Mesendoderm (in vitro differentiated cells): Measurements from ENCODE around the gene TBX5.
"Not testable (repeated sequence)": the region's sequence is repeated elsewhere in the genome, so short reads cannot be mapped to it uniquely, and the experiment has no call there.

ENCODE experiments used
- DNase-seq: peaks from one replicate; pipeline ENCODE4 v3.0.0; 2013
- H2AK5ac ChIP-seq: 2 replicates; pipeline ENCODE4 v1.6.1; 2013; ENCODE audit warnings: low read length, inconsistent platforms
- H2BK120ac ChIP-seq: 2 replicates; pipeline ENCODE4 v1.6.1; 2013; ENCODE audit warnings: low read depth, mild to moderate bottlenecking, low read length, moderate library complexity, mixed read lengths
- H2BK15ac ChIP-seq: replicated peaks from 2 replicates; pipeline ENCODE4 v1.6.1; 2013; ENCODE audit warnings: low read depth, mild to moderate bottlenecking, moderate library complexity
- H2BK5ac ChIP-seq: 2 replicates; pipeline ENCODE4 v1.6.1; 2013; ENCODE audit warnings: low read length, inconsistent platforms
- H3K18ac ChIP-seq: 2 replicates; pipeline ENCODE4 v1.6.1; 2013; ENCODE audit warnings: mild to moderate bottlenecking, low read length, mixed read lengths
- H3K23ac ChIP-seq: one replicate; pipeline ENCODE4 v1.6.1; 2013; ENCODE audit warnings: low read length
- H3K27ac ChIP-seq: 2 replicates; pipeline ENCODE4 v1.5.1; 2013; ENCODE audit warnings: low read depth, mild to moderate bottlenecking, inconsistent platforms, low read length, moderate library complexity
- H3K27me3 ChIP-seq: 2 replicates; pipeline ENCODE4 v1.6.1; 2013; ENCODE audit warnings: low read length, control low read depth, mild to moderate bottlenecking, inconsistent platforms; ENCODE audit not compliant: insufficient read depth, poor library complexity
- H3K36me3 ChIP-seq: 2 replicates; pipeline ENCODE4 v1.6.1; 2013; ENCODE audit warnings: low read length, inconsistent platforms; ENCODE audit not compliant: control insufficient read depth, insufficient read depth
- H3K4ac ChIP-seq: one replicate; pipeline ENCODE4 v1.6.1; 2013; ENCODE audit warnings: low read depth, mild to moderate bottlenecking, low read length, moderate library complexity
- H3K4me1 ChIP-seq: 2 replicates; pipeline ENCODE4 v1.6.1; 2013; ENCODE audit warnings: low read depth, low read length, inconsistent platforms; ENCODE audit not compliant: control insufficient read depth
- H3K4me2 ChIP-seq: 2 replicates; pipeline ENCODE4 v1.6.1; 2013; ENCODE audit warnings: low read length
- H3K4me3 ChIP-seq: 2 replicates; pipeline ENCODE4 v1.5.1; 2013; ENCODE audit warnings: mild to moderate bottlenecking, low read length
- H3K56ac ChIP-seq: one replicate; pipeline ENCODE4 v1.6.1; 2013; ENCODE audit warnings: low read length
- H3K79me1 ChIP-seq: 2 replicates; pipeline ENCODE4 v1.6.1; 2013; ENCODE audit warnings: low read length, inconsistent platforms
- H3K79me2 ChIP-seq: 2 replicates; pipeline ENCODE4 v1.6.1; 2013; ENCODE audit warnings: mild to moderate bottlenecking, low read length; ENCODE audit not compliant: control insufficient read depth, insufficient read depth
- H3K9ac ChIP-seq: 2 replicates; pipeline ENCODE4 v1.6.1; 2013; ENCODE audit warnings: low read length, inconsistent platforms
- H4K5ac ChIP-seq: one replicate; pipeline ENCODE4 v1.6.1; 2013; ENCODE audit warnings: low read length
- H4K8ac ChIP-seq: one replicate; pipeline ENCODE4 v1.6.1; 2013; ENCODE audit warnings: low read depth, mild to moderate bottlenecking, control low read depth, low read length, moderate library complexity
- WGBS: extraction: QIAGEN DNeasy Blood & Tissue Kit; methylation state at CpG from one replicate; pipeline ENCODE4 v1.1.7; 2013; ENCODE audit warnings: low lambda C conversion rate, missing lambda C conversion rate; ENCODE audit not compliant: insufficient coverage; ENCODE audit errors: extremely low coverage; 5-methylcytosine and 5-hydroxymethylcytosine counted together

Gene TBX5

DNA sequence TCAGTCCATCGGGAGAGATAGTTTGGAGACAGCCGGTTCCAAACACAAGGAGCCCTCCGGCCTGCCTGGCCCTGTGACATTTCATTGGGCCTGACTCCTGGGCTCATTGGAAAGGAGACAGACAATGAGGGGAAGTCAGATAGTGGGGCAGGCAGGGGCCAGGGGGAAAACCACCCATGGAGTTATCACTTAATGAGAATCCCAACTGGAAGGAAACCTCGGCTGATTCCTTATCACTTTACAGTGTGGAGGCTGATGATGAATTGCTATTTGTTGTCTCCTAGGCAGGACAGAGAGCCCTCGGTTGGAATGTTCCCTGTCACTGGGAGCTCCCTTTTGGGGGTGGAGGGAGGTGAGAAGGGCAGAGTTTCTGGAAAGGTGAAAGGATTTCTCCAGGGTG lies 44.4 kb downstream of the TBX5 start:
- Histone ChIP-seq H3K9ac (no peak overlapping the region), H3K56ac (no peak overlapping the region), H2BK15ac (no peak overlapping the region), H2BK120ac (no peak overlapping the region), H2AK5ac (no peak overlapping the region), H3K23ac (no peak overlapping the region), H3K4ac (no peak overlapping the region), H3K79me2 (no peaks in the 10 kb centered on the region), H4K5ac (no peak overlapping the region), H4K8ac (no peak overlapping the region), H3K79me1 (no peaks in the 10 kb centered on the region), H3K4me3 (no peak overlapping the region), H3K18ac (no peak overlapping the region), H3K27me3 (no peaks in the 10 kb centered on the region), H3K36me3 (no peaks in the 10 kb centered on the region), H3K4me1 (peaks cover 7% of the 10 kb centered on the region), H2BK5ac (no peak overlapping the region), H3K27ac (peak overlapping the region; percentile 62), H3K4me2 (no peak overlapping the region)
- no CpG with 5 or more reads among the region's 5 CpGs for WGBS
- peak; percentile 88 for DNase-seq

- no peak overlapping the region for H3K4ac ChIP-seq
- no peak overlapping the region for H2AK5ac ChIP-seq
- H3K4me2 ChIP-seq = no peak overlapping the region
- no peaks in the 10 kb centered on the region for H3K27me3 ChIP-seq
- no peaks in the 10 kb centered on the region for H3K79me1 ChIP-seq
- no peak overlapping the region for H3K9ac ChIP-seq
- H4K8ac ChIP-seq = no peak overlapping the region
- H3K27ac ChIP-seq = no peak overlapping the region
- no peak overlapping the region for H2BK120ac ChIP-seq
- no peak overlapping the region for H4K5ac ChIP-seq
- no peak overlapping the region for H3K4me3 ChIP-seq
- H3K23ac ChIP-seq = no peak overlapping the region
- no peak overlapping the region for H3K56ac ChIP-seq
- DNase-seq = no peak
- no peaks in the 10 kb centered on the region for H3K79me2 ChIP-seq
- no peak overlapping the region for H3K18ac ChIP-seq
- no peak overlapping the region for H2BK5ac ChIP-seq
- peaks cover 7% of the 10 kb centered on the region for H3K4me1 ChIP-seq
- no peaks in the 10 kb centered on the region for H3K36me3 ChIP-seq
- H2BK15ac ChIP-seq = no peak overlapping the region
Observed at GRCh38 chr12:114360485-114360884, 45.5 kb downstream of the TBX5 start.

DNA sequence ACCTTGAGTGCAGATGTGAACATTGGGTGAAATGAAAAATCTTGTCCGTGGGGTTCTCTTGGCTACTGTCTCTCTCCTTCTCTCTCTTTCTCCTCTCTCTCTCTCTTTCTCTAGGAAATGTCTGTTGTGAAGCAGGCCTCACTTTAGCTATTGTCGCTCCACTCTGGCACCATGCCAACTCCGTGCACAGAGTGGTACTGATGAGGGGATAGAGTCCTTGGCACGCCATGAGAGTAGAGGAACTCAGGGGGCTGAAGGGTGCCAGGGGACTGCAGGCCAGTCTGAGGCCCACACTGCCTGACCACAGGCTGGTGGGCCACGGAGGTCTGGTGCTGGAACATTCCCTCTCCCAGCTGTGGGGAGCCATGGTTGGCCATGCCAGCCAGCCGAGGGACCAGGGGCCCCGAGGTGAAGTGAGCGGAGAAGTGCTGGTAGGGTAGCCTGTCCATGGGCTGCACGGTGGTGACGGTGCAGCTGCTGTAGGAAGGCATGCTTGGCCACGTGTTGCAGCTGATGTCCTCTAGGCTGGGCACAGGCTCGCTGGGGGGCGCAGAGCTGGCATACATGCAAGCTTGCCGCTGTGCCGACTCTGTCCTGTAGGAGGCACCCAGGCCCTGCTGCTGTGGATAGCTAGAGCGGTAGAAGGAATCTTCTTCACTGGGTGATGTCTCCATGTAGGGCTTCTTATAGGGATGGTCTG lies 50.4 kb downstream of the TBX5 start:
- Histone ChIP-seq H2BK5ac (no peak overlapping the region), H3K56ac (no peak overlapping the region), H3K23ac (no peak overlapping the region), H3K4me1 (no peaks in the 10 kb centered on the region), H3K4me3 (no peak overlapping the region), H3K4me2 (no peak overlapping the region), H3K79me1 (no peaks in the 10 kb centered on the region), H3K9ac (no peak overlapping the region), H4K5ac (no peak overlapping the region), H2BK15ac (no peak overlapping the region), H3K36me3 (no peaks in the 10 kb centered on the region), H3K4ac (no peak overlapping the region), H3K27ac (no peak overlapping the region), H3K18ac (no peak overlapping the region), H3K79me2 (no peaks in the 10 kb centered on the region), H2AK5ac (no peak overlapping the region), H4K8ac (no peak overlapping the region), H3K27me3 (no peaks in the 10 kb centered on the region), H2BK120ac (no peak overlapping the region)
- peak; percentile 82 for DNase-seq
- WGBS = no CpG with 5 or more reads among the region's 16 CpGs

DNA sequence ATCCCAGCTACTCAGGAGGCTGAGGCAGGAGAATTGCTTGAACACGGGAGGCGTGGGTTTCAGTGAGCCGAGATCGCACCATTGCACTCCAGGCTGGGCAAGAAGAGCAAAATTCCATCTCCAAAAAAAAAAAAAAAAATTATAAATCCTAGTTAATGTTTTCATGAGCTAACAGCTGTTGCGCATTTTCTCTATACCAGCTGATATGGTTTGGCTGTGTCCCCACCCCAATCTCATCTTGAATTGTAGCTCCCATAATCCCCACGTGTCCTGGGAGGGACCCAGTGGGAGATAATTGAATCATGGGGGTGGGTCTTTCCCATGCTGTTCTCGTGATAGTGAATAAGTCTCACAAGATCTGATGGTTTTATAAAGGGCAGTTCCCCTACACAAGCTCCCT lies 56.7 kb downstream of the TBX5 start:
- not testable (repeated sequence) for H3K4ac ChIP-seq, H3K79me1 ChIP-seq, H2BK5ac ChIP-seq, H2AK5ac ChIP-seq, DNase-seq, H3K4me3 ChIP-seq, H3K79me2 ChIP-seq, H2BK120ac ChIP-seq, H3K4me1 ChIP-seq, H3K56ac ChIP-seq, H3K27ac ChIP-seq, H3K18ac ChIP-seq, H2BK15ac ChIP-seq, H4K8ac ChIP-seq, H3K27me3 ChIP-seq, H4K5ac ChIP-seq, H3K4me2 ChIP-seq, H3K23ac ChIP-seq, H3K9ac ChIP-seq, H3K36me3 ChIP-seq
- no CpG with 5 or more reads among the region's 7 CpGs for WGBS

- Histone ChIP-seq H3K36me3 (no peaks in the 10 kb centered on the region), H3K9ac (no peak overlapping the region), H3K4me3 (no peak overlapping the region)
Observed at GRCh38 chr12:114347861-114348260, 58.1 kb downstream of the TBX5 start.

GRCh38 chr12:114344831-114345230 lies 61.1 kb downstream of the TBX5 start:
- H3K56ac ChIP-seq = no peak overlapping the region
- no peak overlapping the region for H2BK120ac ChIP-seq
- H3K4me1 ChIP-seq = no peaks in the 10 kb centered on the region
- no peaks in the 10 kb centered on the region for H3K79me1 ChIP-seq
- no peak overlapping the region for H3K4ac ChIP-seq
- H3K23ac ChIP-seq = no peak overlapping the region
- no CpG with 5 or more reads among the region's 2 CpGs for WGBS
- no peak overlapping the region for H3K4me2 ChIP-seq
- H4K8ac ChIP-seq = no peak overlapping the region
- no peak overlapping the region for H2BK15ac ChIP-seq
- H3K9ac ChIP-seq = no peak overlapping the region
- H3K36me3 ChIP-seq = no peaks in the 10 kb centered on the region
- H3K27me3 ChIP-seq = no peaks in the 10 kb centered on the region
- no peaks in the 10 kb centered on the region for H3K79me2 ChIP-seq
- no peak overlapping the region for H3K4me3 ChIP-seq
- no peak for DNase-seq
- no peak overlapping the region for H2BK5ac ChIP-seq
- H4K5ac ChIP-seq = no peak overlapping the region
- no peak overlapping the region for H3K27ac ChIP-seq
- no peak overlapping the region for H3K18ac ChIP-seq
- H2AK5ac ChIP-seq = no peak overlapping the region

More at GRCh38 chr12:114347861-114348260, 58.1 kb downstream of the TBX5 start:
- Histone ChIP-seq H3K56ac (no peak overlapping the region), H3K79me1 (no peaks in the 10 kb centered on the region), H2BK5ac (no peak overlapping the region), H3K23ac (no peak overlapping the region), H4K5ac (no peak overlapping the region), H3K27ac (no peak overlapping the region), H3K4me1 (no peaks in the 10 kb centered on the region), H2AK5ac (no peak overlapping the region), H3K27me3 (no peaks in the 10 kb centered on the region), H3K18ac (no peak overlapping the region), H3K79me2 (no peaks in the 10 kb centered on the region), H3K4me2 (no peak overlapping the region), H3K4ac (no peak overlapping the region), H2BK120ac (no peak overlapping the region), H2BK15ac (no peak overlapping the region), H4K8ac (no peak overlapping the region)
- DNase-seq = no peak
- no CpG with 5 or more reads among the region's 3 CpGs for WGBS
